Measurements from ENCODE around the gene KLHL29.
"Not testable (repeated sequence)": the region's sequence is repeated elsewhere in the genome, so short reads cannot be mapped to it uniquely, and the experiment has no call there.

The KLHL29 gene

GRCh38 chr2:23388294-23388693 lies 3.3 kb downstream of the KLHL29 start:
- ATAC-seq (ENCODE audit: insufficient read depth, low read depth) (no peak), DNase-seq (no peak)
- Histone ChIP-seq H3K4me3 (ENCODE audit: low read depth in 1 of 2, low read length in 2 of 2) (no peak overlapping the region), H3K9ac (ENCODE audit: low read depth, low read length) (no peak overlapping the region), H3K4me1 (ENCODE audit: insufficient read depth, low read length) (peaks cover 25% of the 10 kb centered on the region), H4K20me1 (ENCODE audit: insufficient read depth, low read length) (no peaks in the 10 kb centered on the region), H3K9me3 (ENCODE audit: insufficient read depth, low read length, severe bottlenecking) (no peaks in the 10 kb centered on the region), H3K79me2 (ENCODE audit: insufficient read depth, low read length) (no peaks in the 10 kb centered on the region), H3K27me3 (ENCODE audit: insufficient read depth, low read length, poor library complexity) (no peaks in the 10 kb centered on the region), H2AFZ (ENCODE audit: low read depth, low read length) (no peak overlapping the region), H3K27ac (ENCODE audit: low read length) (no peak overlapping the region), H3K36me3 (ENCODE audit: insufficient read depth, low read length) (no peaks in the 10 kb centered on the region), H3K4me2 (ENCODE audit: insufficient read depth, low read length) (no peak overlapping the region)
- TF ChIP-seq EZH2 (IDR thresholded peaks at IDR 0.05; ENCODE audit: borderline replicate concordance, low read depth, low read length, severe bottlenecking) (no peak), CTCF (IDR thresholded peaks at IDR 0.05; ENCODE audit: borderline replicate concordance, extremely low read depth, low read length, poor library complexity, severe bottlenecking) (no peak)

- Histone ChIP-seq H2AFZ (ENCODE audit: low read depth, low read length) (no peak overlapping the region), H3K79me2 (ENCODE audit: insufficient read depth, low read length) (no peaks in the 10 kb centered on the region), H3K4me1 (ENCODE audit: insufficient read depth, low read length) (peaks cover 30% of the 10 kb centered on the region), H4K20me1 (ENCODE audit: insufficient read depth, low read length) (no peaks in the 10 kb centered on the region), H3K9ac (ENCODE audit: low read depth, low read length) (no peak overlapping the region), H3K27ac (ENCODE audit: low read length) (peak overlapping the region; percentile 76), H3K36me3 (ENCODE audit: insufficient read depth, low read length) (no peaks in the 10 kb centered on the region), H3K27me3 (ENCODE audit: insufficient read depth, low read length, poor library complexity) (no peaks in the 10 kb centered on the region), H3K4me2 (ENCODE audit: insufficient read depth, low read length) (peak overlapping the region; percentile 35), H3K4me3 (ENCODE audit: low read depth in 1 of 2, low read length in 2 of 2) (no peak overlapping the region), H3K9me3 (ENCODE audit: insufficient read depth, low read length, severe bottlenecking) (no peaks in the 10 kb centered on the region)
- TF ChIP-seq CTCF (IDR thresholded peaks at IDR 0.05; ENCODE audit: borderline replicate concordance, extremely low read depth, low read length, poor library complexity, severe bottlenecking) (no peak), EZH2 (IDR thresholded peaks at IDR 0.05; ENCODE audit: borderline replicate concordance, low read depth, low read length, severe bottlenecking) (no peak)
- DNase-seq (no peak), ATAC-seq (ENCODE audit: insufficient read depth, low read depth) (no peak)
These were observed 4.0 kb downstream of the KLHL29 start for GRCh38 chr2:23388756-23389514.

- Histone ChIP-seq H4K20me1 (ENCODE audit: insufficient read depth, low read length) (no peaks in the 10 kb centered on the region), H3K4me2 (ENCODE audit: insufficient read depth, low read length) (peak overlapping the region; percentile 35), H3K36me3 (ENCODE audit: insufficient read depth, low read length) (no peaks in the 10 kb centered on the region), H3K27me3 (ENCODE audit: insufficient read depth, low read length, poor library complexity) (no peaks in the 10 kb centered on the region), H3K9ac (ENCODE audit: low read depth, low read length) (peak overlapping the region; percentile 18; the same call in 1 of the 2 replicates), H3K27ac (ENCODE audit: low read length) (peak overlapping the region; percentile 76), H3K4me3 (ENCODE audit: low read depth in 1 of 2, low read length in 2 of 2) (peak overlapping the region in 1 of 2 experiments; percentile 36; a peak in 1 of 4 replicates), H3K79me2 (ENCODE audit: insufficient read depth, low read length) (no peaks in the 10 kb centered on the region), H3K4me1 (ENCODE audit: insufficient read depth, low read length) (peaks cover 42% of the 10 kb centered on the region), H2AFZ (ENCODE audit: low read depth, low read length) (no peak overlapping the region; the same call in 1 of the 2 replicates), H3K9me3 (ENCODE audit: insufficient read depth, low read length, severe bottlenecking) (no peaks in the 10 kb centered on the region)
- ATAC-seq (ENCODE audit: insufficient read depth, low read depth) (peak; percentile 84), DNase-seq (peak; percentile 81)
- TF ChIP-seq EZH2 (IDR thresholded peaks at IDR 0.05; ENCODE audit: borderline replicate concordance, low read depth, low read length, severe bottlenecking) = no peak
- TF ChIP-seq CTCF (IDR thresholded peaks at IDR 0.05; ENCODE audit: borderline replicate concordance, extremely low read depth, low read length, poor library complexity, severe bottlenecking) = no peak
These were observed 5.2 kb downstream of the KLHL29 start for GRCh38 chr2:23390152-23390551.

GRCh38 chr2:23391237-23391736 lies 6.3 kb downstream of the KLHL29 start:
- not testable (repeated sequence) for H3K36me3 ChIP-seq (ENCODE audit: insufficient read depth, low read length); H3K9me3 ChIP-seq (ENCODE audit: insufficient read depth, low read length, severe bottlenecking); H2AFZ ChIP-seq (ENCODE audit: low read depth, low read length); DNase-seq; H3K4me3 ChIP-seq (ENCODE audit: low read depth in 1 of 2, low read length in 2 of 2); ATAC-seq (ENCODE audit: insufficient read depth, low read depth); H3K79me2 ChIP-seq (ENCODE audit: insufficient read depth, low read length); H3K9ac ChIP-seq (ENCODE audit: low read depth, low read length); H4K20me1 ChIP-seq (ENCODE audit: insufficient read depth, low read length); H3K27me3 ChIP-seq (ENCODE audit: insufficient read depth, low read length, poor library complexity)
- H3K4me2 ChIP-seq (ENCODE audit: insufficient read depth, low read length) = peak overlapping the region; percentile 35; the same call in 1 of the 2 replicates
- H3K27ac ChIP-seq (ENCODE audit: low read length) = peak overlapping the region; percentile 59
- H3K4me1 ChIP-seq (ENCODE audit: insufficient read depth, low read length) = peaks cover 43% of the 10 kb centered on the region

Data from DND-41 (cell line).